Thymus (tissue), 11 donors: Measurements from ENCODE around the gene CMTR2. TPM values are rescaled to one million over a fixed set of nuclear protein-coding genes. Genes with fewer than 3 reads are reported as not detected.

Experiments used
- DNase-seq, 9 donors: peaks; one replicate each; pipeline ENCODE4 v3.0.0-alpha.2; 2013; ENCODE audit warnings: low spot score in 9 of 9, low read depth in 6 of 9, missing footprints in 1 of 9
- H3K27ac ChIP-seq, 2 donors: one replicate each; pipeline ENCODE4 v1.5.1; 2013; ENCODE audit warnings: control low read depth in 1 of 2, low read depth in 1 of 2, low read length in 1 of 2, mild to moderate bottlenecking in 1 of 2, moderate library complexity in 1 of 2
- H3K27me3 ChIP-seq, 2 donors: one replicate each; pipeline ENCODE4 v1.5.1; 2013; ENCODE audit warnings: low read length in 1 of 2; ENCODE audit not compliant: control insufficient read depth in 2 of 2, insufficient read depth in 1 of 2
- H3K36me3 ChIP-seq, 2 donors: one replicate each; pipeline ENCODE4 v1.5.1; 2013; ENCODE audit warnings: low read length in 1 of 2, mild to moderate bottlenecking in 1 of 2, moderate library complexity in 1 of 2; ENCODE audit not compliant: control insufficient read depth in 2 of 2, insufficient read depth in 2 of 2
- H3K4me1 ChIP-seq, 2 donors: one replicate each; pipeline ENCODE4 v1.5.1; 2013; ENCODE audit warnings: low read length in 2 of 2; ENCODE audit not compliant: control insufficient read depth in 2 of 2, insufficient read depth in 2 of 2
- H3K4me3 ChIP-seq, 2 donors: one replicate each; pipeline ENCODE4 v1.5.1; 2013; ENCODE audit warnings: low read length in 2 of 2, control low read depth in 1 of 2, mild to moderate bottlenecking in 1 of 2
- H3K9me3 ChIP-seq, 2 donors: one replicate each; pipeline ENCODE4 v1.5.1; 2013; ENCODE audit warnings: low read length in 1 of 2, mild to moderate bottlenecking in 1 of 2; ENCODE audit not compliant: control insufficient read depth in 2 of 2, insufficient read depth in 1 of 2
- WGBS: extraction: QIAGEN DNeasy Blood & Tissue Kit; methylation state at CpG from one replicate; pipeline ENCODE4 v1.1.7; 2013; 5-methylcytosine and 5-hydroxymethylcytosine counted together
- polyA plus RNA-seq: library from polyadenylated mRNA; stranded (reverse); fragments of 200-250 nt; gene quantifications from one replicate; pipeline ENCODE4 v1.2.3, GENCODE V29; 2013
- total RNA-seq: library from RNA; stranded (reverse); fragments of 120-200 nt; gene quantifications from one replicate; pipeline ENCODE4 v1.2.4, GENCODE V29; 2013
- donor health status: healthy.

The CMTR2 gene
- total and polyA plus RNA-seq, 2 donors: 17.9 to 24.2 TPM

DNA sequence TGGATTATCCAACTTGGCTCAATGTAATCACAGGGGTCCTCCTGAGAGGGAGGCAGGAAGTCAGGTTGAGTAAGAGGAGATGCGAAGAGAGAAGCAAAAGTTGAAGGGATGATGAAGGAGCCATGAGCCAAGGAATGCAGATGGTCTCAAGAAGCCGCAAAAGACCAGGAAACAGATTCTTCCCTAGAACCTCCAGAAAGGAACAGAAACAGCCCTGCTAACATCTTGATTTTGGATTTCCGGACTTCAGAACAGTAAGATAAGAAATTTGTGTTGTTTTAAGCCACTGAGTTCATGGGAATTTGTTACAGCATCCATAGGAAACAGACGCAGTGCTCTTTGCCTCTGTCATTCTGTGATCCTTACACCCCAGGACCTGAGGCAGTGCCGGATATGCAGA, 26.8 kb downstream of the CMTR2 start:
- no peaks in the 10 kb centered on the region for H3K36me3 ChIP-seq
- H3K4me1 ChIP-seq: peaks cover 0 to 2% of the 10 kb centered on the region in 2 donors
- no peak for DNase-seq
- H3K27me3 ChIP-seq: no peaks in the 10 kb centered on the region
- no peaks in the 10 kb centered on the region for H3K9me3 ChIP-seq
- H3K4me3 ChIP-seq: no peak overlapping the region
- H3K27ac ChIP-seq: no peak overlapping the region
- 96% methylated on average over 5 of the region's 5 CpGs for WGBS

GRCh38 chr16:71260995-71261394, 28.2 kb downstream of the CMTR2 start:
- Histone ChIP-seq H3K27me3 (no peaks in the 10 kb centered on the region), H3K4me3 (no peak overlapping the region), H3K4me1 (peaks cover 0 to 2% of the 10 kb centered on the region in 2 donors), H3K36me3 (no peaks in the 10 kb centered on the region), H3K27ac (no peak overlapping the region), H3K9me3 (no peaks in the 10 kb centered on the region)
- no peak for DNase-seq

GRCh38 chr16:71259086-71259485, 30.1 kb downstream of the CMTR2 start:
- DNase-seq: peak in 5 of 9 donors; percentile 6 to 56 (median 13)
- Histone ChIP-seq H3K27me3 (no peaks in the 10 kb centered on the region), H3K4me1 (peaks cover 0 to 9% of the 10 kb centered on the region in 2 donors), H3K36me3 (no peaks in the 10 kb centered on the region), H3K4me3 (no peak overlapping the region), H3K9me3 (no peaks in the 10 kb centered on the region), H3K27ac (peak overlapping the region; percentile 23 to 43)
- WGBS: 28% methylated on average over 5 of the region's 5 CpGs

- no peak for DNase-seq
- 93% methylated on average over 1 of the region's 1 CpG for WGBS
- no peak overlapping the region for H3K4me3 ChIP-seq
- peaks cover 0 to 9% of the 10 kb centered on the region in 2 donors for H3K4me1 ChIP-seq
- no peaks in the 10 kb centered on the region for H3K27me3 ChIP-seq
- peak overlapping the region; percentile 5 to 9 for H3K27ac ChIP-seq
- no peaks in the 10 kb centered on the region for H3K36me3 ChIP-seq
- H3K9me3 ChIP-seq: no peaks in the 10 kb centered on the region
Observed at GRCh38 chr16:71258372-71258771, 30.8 kb downstream of the CMTR2 start.

DNA sequence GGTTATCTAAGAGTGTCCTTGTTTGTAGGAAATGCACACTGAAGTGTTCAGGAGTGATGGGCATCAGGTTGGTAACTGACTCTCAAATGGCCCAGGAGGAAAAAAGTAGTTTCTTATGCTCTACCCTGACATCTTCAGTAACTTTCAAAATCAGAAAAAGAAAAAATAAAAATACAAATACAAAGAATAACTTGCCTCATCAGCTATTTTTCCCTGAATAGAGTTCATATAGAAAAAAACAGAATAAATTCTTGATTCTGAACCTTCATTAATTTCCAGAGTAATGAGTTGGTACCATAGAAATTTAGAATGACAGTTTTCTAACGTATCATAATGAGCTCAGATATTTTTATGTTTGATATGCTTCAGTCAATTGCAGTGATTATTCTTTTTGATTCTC, 31.4 kb downstream of the CMTR2 start:
- H3K27me3 ChIP-seq: no peaks in the 10 kb centered on the region
- no peaks in the 10 kb centered on the region for H3K36me3 ChIP-seq
- no peak for DNase-seq
- H3K27ac ChIP-seq: no peak overlapping the region
- peaks cover 0 to 9% of the 10 kb centered on the region in 2 donors for H3K4me1 ChIP-seq
- 85% methylated on average over 1 of the region's 1 CpG for WGBS
- H3K9me3 ChIP-seq: no peaks in the 10 kb centered on the region
- H3K4me3 ChIP-seq: no peak overlapping the region

- H3K27ac ChIP-seq: peak overlapping the region in 1 of 2 donors; percentile 57
- no peaks in the 10 kb centered on the region for H3K27me3 ChIP-seq
- DNase-seq: peak in 1 of 9 donors; percentile 35
- peaks cover 0 to 9% of the 10 kb centered on the region in 2 donors for H3K4me1 ChIP-seq
- no peak overlapping the region for H3K4me3 ChIP-seq
- WGBS: 55% methylated on average over 6 of the region's 6 CpGs
- H3K9me3 ChIP-seq: no peaks in the 10 kb centered on the region
- H3K36me3 ChIP-seq: no peaks in the 10 kb centered on the region
Observed at GRCh38 chr16:71255721-71256120, 33.5 kb downstream of the CMTR2 start.

- 58% methylated on average over 4 of the region's 4 CpGs for WGBS
- Histone ChIP-seq H3K27me3 (no peaks in the 10 kb centered on the region), H3K27ac (no peak overlapping the region), H3K9me3 (no peaks in the 10 kb centered on the region), H3K4me3 (no peak overlapping the region), H3K36me3 (no peaks in the 10 kb centered on the region), H3K4me1 (peaks cover 0 to 9% of the 10 kb centered on the region in 2 donors)
- DNase-seq: no peak
Observed at GRCh38 chr16:71254832-71255525, 34.2 kb downstream of the CMTR2 start.

DNA sequence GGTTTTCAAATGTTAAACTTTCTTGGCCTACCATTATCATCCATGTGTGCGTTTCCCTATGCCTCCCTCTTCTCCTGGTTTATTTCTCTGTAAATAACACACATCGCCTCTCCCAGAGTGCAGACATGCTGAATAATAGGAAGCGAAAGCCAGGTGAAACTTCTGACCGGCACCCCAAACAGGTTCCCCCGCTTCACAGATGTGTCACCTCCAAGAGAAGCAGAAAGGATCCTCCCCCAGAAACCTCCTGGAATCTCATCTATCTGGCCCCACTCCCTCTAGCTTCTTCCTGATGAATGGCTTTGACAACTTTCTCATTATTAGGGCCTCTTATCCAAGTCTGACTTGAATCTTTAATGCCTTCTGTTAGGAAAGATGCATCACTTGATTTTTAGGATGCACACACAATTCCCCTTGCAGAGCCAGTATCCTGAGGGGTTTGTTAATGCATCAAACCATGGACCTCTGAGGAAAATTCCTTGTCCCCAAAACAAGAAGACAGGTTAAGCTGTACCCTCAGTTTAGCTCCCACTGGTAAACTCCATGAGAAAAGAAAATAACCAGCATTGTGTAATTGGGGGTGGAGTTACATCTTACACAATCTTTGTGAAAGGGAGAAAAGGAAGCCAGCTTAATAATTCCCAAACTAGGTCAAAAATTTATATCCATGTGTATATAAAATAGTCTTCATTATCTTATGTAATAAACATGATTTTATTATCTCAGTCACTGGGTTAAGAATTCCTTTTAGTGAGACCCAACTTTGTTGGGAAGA, 38.6 kb downstream of the CMTR2 start:
- WGBS: 99% methylated on average over 5 of the region's 5 CpGs
- H3K4me3 ChIP-seq: no peak overlapping the region
- DNase-seq: no peak

GRCh38 chr16:71249399-71249798, 39.8 kb downstream of the CMTR2 start:
- WGBS: 18% methylated on average over 1 of the region's 1 CpG
- Histone ChIP-seq H3K36me3 (no peaks in the 10 kb centered on the region), H3K4me1 (no peaks in the 10 kb centered on the region), H3K27ac (no peak overlapping the region), H3K4me3 (no peak overlapping the region), H3K9me3 (no peaks in the 10 kb centered on the region), H3K27me3 (no peaks in the 10 kb centered on the region)
- DNase-seq: no peak

More for the DNA sequence above, 38.6 kb downstream of the CMTR2 start:
- Histone ChIP-seq H3K27me3 (no peaks in the 10 kb centered on the region), H3K9me3 (no peaks in the 10 kb centered on the region), H3K36me3 (no peaks in the 10 kb centered on the region), H3K4me1 (peaks cover 0 to 3% of the 10 kb centered on the region in 2 donors), H3K27ac (no peak overlapping the region)
